ENCODE results near the gene USP9X. TPM values are rescaled to one million over a fixed set of nuclear protein-coding genes. Genes with fewer than 3 reads are reported as not detected.
A peak's percentile ranks its signal among the peaks of the same experiment; 100 is the strongest.

USP9X gene
- total and polyA plus RNA-seq, 2 donors (not counting 3 experiments of a cell fraction or from before 2014, with no cell fraction given): 13.7 to 66.8 TPM

GRCh38 chrX:41090568-41091238 is 5.5 kb downstream of the USP9X start:
- dilution Hi-C loops (cut with MboI; ENCODE audit: extremely low pct_ligation_motif_present, low sequenced_read_pairs): no loop called here
- FAIRE-seq: peak; percentile 4

More at GRCh38 chrX:41090568-41091238, 5.5 kb downstream of the USP9X start:
- Histone ChIP-seq H2AFZ (ENCODE audit: low read depth, low read length) (no peak overlapping the region), H3K4me1 (ENCODE audit: control insufficient read depth, extremely low read depth, insufficient read depth, low read length) (peaks cover 24% of the 10 kb centered on the region), H4K20me1 (replicated peaks; ENCODE audit: control insufficient read depth, extremely low read depth, insufficient read depth, low read length) (peaks cover 7% of the 10 kb centered on the region), H3K9me3 (replicated peaks; ENCODE audit: control insufficient read depth, insufficient read depth, low read length) (no peaks in the 10 kb centered on the region), H3K4me2 (ENCODE audit: insufficient read depth, low read length) (peak overlapping the region; percentile 80), H3K4me3 (replicated peaks in 1 of 3; ENCODE audit: insufficient read depth in 1 of 3, low read depth in 1 of 3, low read length in 3 of 3) (peak overlapping the region in 1 of 3 experiments; percentile 35), H3K27me3 (ENCODE audit: control insufficient read depth in 2 of 2, insufficient read depth in 2 of 2, low read length in 2 of 2) (no peaks in the 10 kb centered on the region), H3K36me3 (ENCODE audit: control insufficient read depth in 2 of 2, extremely low read depth in 1 of 2, insufficient read depth in 2 of 2, low read length in 2 of 2) (no peaks in the 10 kb centered on the region), H3K9ac (replicated peaks; ENCODE audit: extremely low read depth, insufficient read depth, low read length) (peak overlapping the region; percentile 11), H3K79me2 (ENCODE audit: control insufficient read depth, insufficient read depth, low read length) (peaks cover 99% of the 10 kb centered on the region), H3K27ac (ENCODE audit: insufficient read depth, low read depth, low read length) (peak overlapping the region; percentile 3), H3K9me1 (replicated peaks; ENCODE audit: control insufficient read depth, extremely low read depth, insufficient read depth, low read length) (no peaks in the 10 kb centered on the region)
- BruUV-seq (replicated peaks): no TSS peak
- DNase-seq (ENCODE audit: low read depth, low spot score): peak; percentile 29
- POLR2A ChIA-PET: no interaction called here
- intact Hi-C loops (cut with micrococcal nuclease): no loop called here
- TF ChIP-seq POLR2AphosphoS5 (IDR thresholded peaks at IDR 0.05; ENCODE audit: insufficient read depth, low read depth, low read length): no peak
- TF ChIP-seq GATA2 (IDR thresholded peaks at IDR 0.05; ENCODE audit: insufficient read depth, insufficient read length, low read depth, low read length): no peak
- TF ChIP-seq JUN (IDR thresholded peaks at IDR 0.05; ENCODE audit: borderline replicate concordance, insufficient read depth, insufficient read length, low read depth): no peak
- no peak for TF ChIP-seq MAX (IDR thresholded peaks at IDR 0.05; ENCODE audit: insufficient read depth, insufficient read length)
- no peak for TF ChIP-seq EZH2 (IDR thresholded peaks at IDR 0.05; ENCODE audit: borderline replicate concordance, low read depth, low read length, severe bottlenecking)
- TF ChIP-seq MYC (IDR thresholded peaks at IDR 0.05; ENCODE audit: low read depth, low read length): no peak
- TF ChIP-seq FOS (IDR thresholded peaks at IDR 0.05; ENCODE audit: borderline replicate concordance, insufficient read depth, low read length): no peak
- TF ChIP-seq POLR2A (IDR thresholded peaks at IDR 0.05; ENCODE audit: low read depth, low read length): no peak
- TF ChIP-seq CTCF (IDR thresholded peaks at IDR 0.05; ENCODE audit: extremely low read depth in 1 of 2, insufficient read depth in 1 of 2, low read depth in 1 of 2, low read length in 2 of 2): no peak
- CTCF ChIA-PET: interaction anchor here (1.5 kb wide), 2 partner anchors 24 to 213 kb away, joined by 7 read pairs; no protein-coding TSS in a partner anchor
